Measurements from ENCODE around the gene NME7. TPM values are rescaled to one million over a fixed set of nuclear protein-coding genes. Genes with fewer than 3 reads are reported as not detected.

The NME7 gene
- total RNA-seq, 6 experiments from 2014 or later = 2.0 to 6.5 (median 5.3) TPM

DNA sequence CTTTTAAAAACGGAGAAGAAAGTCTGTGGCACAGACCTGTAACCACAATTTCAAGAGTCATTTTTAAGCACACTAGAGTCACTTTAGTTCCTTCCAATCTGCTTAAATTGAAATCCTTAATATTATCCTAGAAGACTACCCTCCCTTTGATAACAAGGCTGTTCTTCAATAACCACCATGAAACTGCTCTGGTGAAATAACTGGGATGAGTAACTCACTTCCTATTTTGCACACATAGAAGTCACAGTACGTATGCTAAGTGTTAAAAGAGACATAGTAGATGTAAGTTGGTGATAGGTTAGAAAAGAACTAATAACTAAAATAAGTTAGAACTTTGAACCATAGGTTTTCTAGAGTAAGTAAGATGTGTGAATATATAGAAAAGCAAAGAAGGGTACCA lies 107.8 kb downstream of the NME7 start:
- H3K36me3 ChIP-seq = no peaks in the 10 kb centered on the region
- no peak overlapping the region for H3K4me3 ChIP-seq
- no peak overlapping the region for H3K27ac ChIP-seq
- intact Hi-C loops (cut with DNase I) = no loop called here
- no peaks in the 10 kb centered on the region for H3K9me3 ChIP-seq
- 49% methylated on average over 2 of the region's 2 CpGs for WGBS (ENCODE audit: insufficient coverage, low coverage, low lambda C conversion rate, missing lambda C conversion rate)
- ATAC-seq (peak in 1 of 4 donors; percentile 21), DNase-seq (no peak)
- TF ChIP-seq, protein P1, sequence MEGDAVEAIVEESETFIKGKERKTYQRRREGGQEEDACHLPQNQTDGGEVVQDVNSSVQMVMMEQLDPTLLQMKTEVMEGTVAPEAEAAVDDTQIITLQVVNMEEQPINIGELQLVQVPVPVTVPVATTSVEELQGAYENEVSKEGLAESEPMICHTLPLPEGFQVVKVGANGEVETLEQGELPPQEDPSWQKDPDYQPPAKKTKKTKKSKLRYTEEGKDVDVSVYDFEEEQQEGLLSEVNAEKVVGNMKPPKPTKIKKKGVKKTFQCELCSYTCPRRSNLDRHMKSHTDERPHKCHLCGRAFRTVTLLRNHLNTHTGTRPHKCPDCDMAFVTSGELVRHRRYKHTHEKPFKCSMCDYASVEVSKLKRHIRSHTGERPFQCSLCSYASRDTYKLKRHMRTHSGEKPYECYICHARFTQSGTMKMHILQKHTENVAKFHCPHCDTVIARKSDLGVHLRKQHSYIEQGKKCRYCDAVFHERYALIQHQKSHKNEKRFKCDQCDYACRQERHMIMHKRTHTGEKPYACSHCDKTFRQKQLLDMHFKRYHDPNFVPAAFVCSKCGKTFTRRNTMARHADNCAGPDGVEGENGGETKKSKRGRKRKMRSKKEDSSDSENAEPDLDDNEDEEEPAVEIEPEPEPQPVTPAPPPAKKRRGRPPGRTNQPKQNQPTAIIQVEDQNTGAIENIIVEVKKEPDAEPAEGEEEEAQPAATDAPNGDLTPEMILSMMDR (IDR thresholded peaks at IDR 0.05) = no peak
- TF ChIP-seq POLR2A (IDR thresholded peaks at IDR 0.05) = no peak
- H3K4me1 ChIP-seq = no peaks in the 10 kb centered on the region
- H3K27me3 ChIP-seq = no peaks in the 10 kb centered on the region

- H3K4me3 ChIP-seq = no peak overlapping the region
- no peaks in the 10 kb centered on the region for H3K36me3 ChIP-seq
- WGBS (ENCODE audit: insufficient coverage, low coverage, low lambda C conversion rate, missing lambda C conversion rate) = 38% methylated on average over 3 of the region's 3 CpGs
- no peak for DNase-seq
- H3K4me1 ChIP-seq = no peaks in the 10 kb centered on the region
- TF ChIP-seq, protein P1 (IDR thresholded peaks at IDR 0.05) = no peak
- no peak for TF ChIP-seq POLR2A (IDR thresholded peaks at IDR 0.05)
- ATAC-seq = peak in 3 of 4 donors; percentile 46 to 69 (median 65)
- no peaks in the 10 kb centered on the region for H3K9me3 ChIP-seq
- no peak overlapping the region for H3K27ac ChIP-seq
- intact Hi-C loops (cut with DNase I) = no loop called here
- no peaks in the 10 kb centered on the region for H3K27me3 ChIP-seq
Observed at GRCh38 chr1:169250795-169251194, 116.8 kb downstream of the NME7 start.

GRCh38 chr1:169250022-169250421 lies 117.6 kb downstream of the NME7 start:
- Histone ChIP-seq H3K27me3 (no peaks in the 10 kb centered on the region), H3K36me3 (no peaks in the 10 kb centered on the region), H3K27ac (no peak overlapping the region), H3K4me3 (no peak overlapping the region), H3K4me1 (no peaks in the 10 kb centered on the region), H3K9me3 (no peaks in the 10 kb centered on the region)
- TF ChIP-seq, protein P1 (IDR thresholded peaks at IDR 0.05) = no peak
- TF ChIP-seq POLR2A (IDR thresholded peaks at IDR 0.05) = no peak
- ATAC-seq (peak in 1 of 4 donors; percentile 48), DNase-seq (no peak)
- intact Hi-C loops (cut with DNase I) = no loop called here
- 42% methylated on average over 2 of the region's 2 CpGs for WGBS (ENCODE audit: insufficient coverage, low coverage, low lambda C conversion rate, missing lambda C conversion rate)

GRCh38 chr1:169249611-169250010 lies 118.0 kb downstream of the NME7 start:
- Histone ChIP-seq H3K9me3 (no peaks in the 10 kb centered on the region), H3K27me3 (no peaks in the 10 kb centered on the region), H3K36me3 (no peaks in the 10 kb centered on the region), H3K4me3 (no peak overlapping the region), H3K4me1 (no peaks in the 10 kb centered on the region), H3K27ac (no peak overlapping the region)
- WGBS (ENCODE audit: insufficient coverage, low coverage, low lambda C conversion rate, missing lambda C conversion rate) = 100% methylated on average over 1 of the region's 1 CpG
- ATAC-seq (no peak), DNase-seq (no peak)
- intact Hi-C loops (cut with DNase I) = no loop called here
- TF ChIP-seq POLR2A (IDR thresholded peaks at IDR 0.05) = no peak
- TF ChIP-seq, protein P1 (IDR thresholded peaks at IDR 0.05) = no peak

GRCh38 chr1:169245706-169246105 lies 121.9 kb downstream of the NME7 start:
- H3K27ac ChIP-seq = no peak overlapping the region
- TF ChIP-seq, protein P1 (IDR thresholded peaks at IDR 0.05) = no peak
- no peak for TF ChIP-seq POLR2A (IDR thresholded peaks at IDR 0.05)
- H3K4me3 ChIP-seq = no peak overlapping the region
- 20% methylated on average over 1 of the region's 1 CpG for WGBS (ENCODE audit: insufficient coverage, low coverage, low lambda C conversion rate, missing lambda C conversion rate)
- no peaks in the 10 kb centered on the region for H3K36me3 ChIP-seq
- intact Hi-C loops (cut with DNase I) = no loop called here
- ATAC-seq (peak in 1 of 4 donors; percentile 35), DNase-seq (no peak)
- no peaks in the 10 kb centered on the region for H3K27me3 ChIP-seq
- H3K9me3 ChIP-seq = no peaks in the 10 kb centered on the region
- peaks cover 0 to 7% (median 0%) of the 10 kb centered on the region in 4 donors for H3K4me1 ChIP-seq
